ENCODE results near the gene TRPC4. TPM values are rescaled to one million over a fixed set of nuclear protein-coding genes. Genes with fewer than 3 reads are reported as not detected.

TRPC4 gene
- total RNA-seq: 0.15 and 0.66 TPM in 2 replicates

DNA sequence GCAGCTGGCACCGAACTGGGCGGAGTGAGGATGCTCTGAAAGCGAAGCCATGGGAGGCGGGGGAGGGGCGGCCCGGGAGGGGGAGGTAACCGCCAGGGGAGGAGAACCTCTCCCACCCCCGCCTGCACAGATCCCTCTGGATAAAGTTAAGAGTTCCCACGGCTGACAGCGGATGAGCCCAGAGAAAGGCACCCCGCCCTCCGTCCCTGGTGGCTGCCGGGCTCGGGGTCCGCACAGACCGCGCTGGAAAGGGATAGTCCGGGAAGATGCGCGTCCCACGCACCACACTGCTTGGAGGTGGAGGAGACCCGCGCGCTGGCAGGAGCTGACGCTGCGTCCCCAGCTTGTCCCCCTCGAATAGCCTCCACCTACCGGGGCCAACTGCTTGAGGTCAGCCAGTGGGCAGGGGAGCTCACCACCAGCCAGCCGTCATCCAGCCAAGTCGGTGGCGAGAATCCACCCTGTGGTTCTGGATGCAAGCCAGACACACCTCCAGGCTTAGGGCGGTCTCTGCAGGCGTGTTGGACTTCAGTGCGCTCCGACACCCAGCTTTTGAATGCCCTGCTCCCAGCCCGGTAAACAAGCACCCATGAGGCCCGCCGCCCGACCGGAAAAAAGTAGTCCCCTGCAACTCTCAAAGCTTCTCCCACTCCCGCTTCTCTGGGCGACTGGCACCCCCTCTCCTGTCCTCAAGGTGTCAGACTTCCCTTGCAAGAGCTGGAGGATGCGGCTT is at the start of gene TRPC4:
Gene TRPC4, minus strand, starts transcription at position 17 of the 733 bp plus-strand sequence. CDS start 86,439 bp downstream, outside the sequence.

GRCh38 chr13:37598597-37598996 is 271.0 kb downstream of the TRPC4 start, which contains the start of gene POSTN:
TSS of gene POSTN (minus strand) at chr13:37598768. CDS start at chr13:37598726, 42 bp downstream.

Data from smooth muscle cell of trachea (primary cell).